ENCODE results near the gene SYNPO2.

Gene SYNPO2

DNA sequence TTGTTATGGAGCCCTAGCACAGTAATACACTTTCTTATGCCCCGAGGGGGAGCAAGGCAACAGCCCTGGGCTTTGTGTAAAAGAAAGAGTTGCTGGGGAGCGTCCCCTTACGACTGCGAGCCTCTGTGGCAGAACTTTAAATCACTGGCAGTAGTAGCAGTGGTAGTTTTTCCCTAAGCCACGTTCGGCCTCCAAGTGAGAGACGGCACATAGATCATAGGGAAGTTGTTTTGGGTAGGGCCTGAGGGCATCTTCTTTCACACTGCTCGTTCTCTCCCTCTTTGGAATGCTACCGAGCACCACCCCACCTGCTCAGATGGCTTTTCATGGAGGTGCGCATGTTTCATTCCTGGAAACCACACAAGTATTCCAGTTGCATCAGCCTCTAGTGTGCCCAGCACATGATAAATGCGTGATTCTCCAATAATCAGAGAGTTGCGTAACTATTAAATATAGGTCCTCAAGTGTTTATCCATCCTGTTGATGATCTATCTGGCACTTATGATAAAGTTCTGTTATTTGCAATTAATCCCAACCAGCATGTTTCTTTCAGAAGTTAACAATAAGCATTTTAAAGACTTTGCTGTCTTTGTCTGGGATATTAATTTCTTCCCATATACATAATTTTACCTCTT is 7.0 kb upstream of the SYNPO2 start:
- no peak for DNase-seq (ENCODE audit: low read depth in 1 of 2, low spot score in 1 of 2)

GRCh38 chr4:118883861-118884260 is 4.8 kb upstream of the SYNPO2 start:
- no peak for DNase-seq (ENCODE audit: low read depth in 1 of 2, low spot score in 1 of 2)

DNA sequence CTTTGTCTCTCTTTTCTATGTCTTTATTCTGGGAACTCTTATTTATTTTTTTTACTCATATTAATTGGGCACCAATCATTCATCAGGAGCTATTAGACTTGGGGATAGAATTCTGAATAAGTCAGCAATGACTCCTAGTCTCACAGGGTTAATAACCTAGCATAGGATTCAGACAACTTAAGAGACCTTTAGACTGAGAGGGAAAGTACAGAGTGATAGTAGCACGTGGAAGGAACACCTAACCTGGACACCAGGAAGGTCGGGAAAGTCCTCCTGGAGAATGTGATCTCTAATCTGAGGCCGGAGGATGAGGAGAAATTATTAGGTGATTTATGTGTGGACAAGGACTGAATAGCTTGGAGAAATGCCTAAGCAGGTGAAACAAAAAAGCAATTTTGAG is 3.9 kb upstream of the SYNPO2 start:
- DNase-seq (ENCODE audit: low read depth in 1 of 2, low spot score in 1 of 2) = no peak

- DNase-seq (ENCODE audit: low read depth in 1 of 2, low spot score in 1 of 2) = no peak
Measured at GRCh38 chr4:118889312-118889691, 648 bp downstream of the SYNPO2 start.

GRCh38 chr4:118894034-118894433 is 5.4 kb downstream of the SYNPO2 start:
- DNase-seq (ENCODE audit: low read depth in 1 of 2, low spot score in 1 of 2) = no peak

DNA sequence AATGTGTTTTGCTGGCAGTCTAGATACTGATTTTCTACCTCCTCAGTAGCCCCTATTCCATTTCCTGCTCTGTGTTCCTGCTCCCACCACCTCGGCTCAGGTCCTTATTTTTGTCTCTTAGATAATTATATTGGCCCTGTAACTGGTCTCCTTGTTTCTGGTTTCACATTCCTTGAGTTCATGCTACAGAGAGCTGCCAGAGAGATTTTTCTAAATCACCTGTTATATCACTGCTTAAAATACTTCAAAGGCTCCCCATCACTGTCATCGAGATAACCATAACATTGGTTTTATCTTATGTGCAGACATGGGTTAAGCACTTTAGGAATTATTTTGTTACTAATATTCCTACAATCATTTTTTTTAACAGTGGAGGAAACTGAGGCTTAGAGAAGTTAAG is 9.6 kb downstream of the SYNPO2 start:
- DNase-seq (ENCODE audit: low read depth in 1 of 2, low spot score in 1 of 2) = no peak

- no peak for DNase-seq (ENCODE audit: low read depth in 1 of 2, low spot score in 1 of 2)
Measured at GRCh38 chr4:118898684-118899138, 10.1 kb downstream of the SYNPO2 start.

DNA sequence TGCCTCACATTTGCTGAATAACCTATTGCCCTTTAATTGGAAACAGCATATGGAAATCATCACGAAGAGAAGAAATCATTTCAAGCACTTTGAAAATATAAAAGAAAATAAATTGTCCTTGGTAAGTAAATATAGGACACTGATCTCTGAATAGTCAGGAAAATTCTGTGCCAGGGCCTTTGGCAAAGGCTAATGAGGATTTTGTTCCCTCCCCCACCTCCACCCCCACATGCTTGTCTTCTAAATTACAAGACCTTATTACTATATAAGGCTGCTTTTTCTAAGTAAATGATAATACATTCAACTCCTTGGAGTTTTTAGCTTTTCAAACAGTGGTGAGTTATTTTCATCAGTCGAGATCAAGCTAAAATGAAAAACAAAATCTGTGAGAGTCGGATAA is 15.8 kb downstream of the SYNPO2 start:
- DNase-seq (ENCODE audit: low read depth in 1 of 2, low spot score in 1 of 2) = no peak

GRCh38 chr4:118904935-118905334 is 16.3 kb downstream of the SYNPO2 start:
- DNase-seq (ENCODE audit: low read depth in 1 of 2, low spot score in 1 of 2) = no peak

- no peak for DNase-seq (ENCODE audit: low read depth in 1 of 2, low spot score in 1 of 2)
Measured at GRCh38 chr4:118905566-118905965, 16.9 kb downstream of the SYNPO2 start.

DNA sequence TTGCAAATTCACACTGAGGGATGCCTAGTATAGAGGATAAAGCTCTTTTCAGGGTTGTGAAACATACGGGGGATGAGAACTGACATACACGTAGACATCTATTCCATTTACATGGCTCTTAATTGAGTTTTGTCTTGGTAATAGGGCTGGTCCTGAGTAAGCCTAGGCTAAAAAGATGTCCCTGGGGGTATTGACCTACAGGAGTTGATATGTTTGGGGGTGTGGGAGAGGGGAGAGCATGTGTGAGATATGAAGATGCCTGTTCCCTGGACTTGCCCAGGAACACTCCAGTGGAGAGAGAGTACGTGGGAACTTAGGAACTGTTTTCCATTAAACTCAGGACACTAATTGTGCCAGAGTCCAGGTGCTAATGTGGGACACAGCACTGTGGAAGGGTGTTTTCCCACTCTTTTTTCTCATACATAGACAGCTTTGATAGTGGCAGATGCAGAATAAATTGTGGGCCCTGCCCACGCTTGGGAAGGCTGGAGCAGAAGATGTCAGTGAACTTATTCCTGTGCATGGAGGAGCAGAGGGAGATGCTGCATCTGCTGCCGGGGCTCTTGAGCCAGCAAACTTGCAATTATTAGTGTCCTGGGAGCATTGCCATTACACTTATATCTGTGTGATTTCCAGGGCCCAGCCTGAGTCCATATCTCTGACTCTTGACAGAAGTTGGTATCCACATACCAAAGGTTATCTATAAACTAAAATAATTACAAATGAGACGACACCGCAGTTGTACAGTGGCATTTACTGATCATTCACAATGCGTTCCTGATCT is 20.7 kb downstream of the SYNPO2 start:
- DNase-seq (ENCODE audit: low read depth in 1 of 2, low spot score in 1 of 2) = no peak

GRCh38 chr4:118910221-118910620 is 21.6 kb downstream of the SYNPO2 start:
- DNase-seq (ENCODE audit: low read depth in 1 of 2, low spot score in 1 of 2) = no peak

- DNase-seq (ENCODE audit: low read depth in 1 of 2, low spot score in 1 of 2) = no peak
Measured at GRCh38 chr4:118911238-118911703, 22.6 kb downstream of the SYNPO2 start.

DNA sequence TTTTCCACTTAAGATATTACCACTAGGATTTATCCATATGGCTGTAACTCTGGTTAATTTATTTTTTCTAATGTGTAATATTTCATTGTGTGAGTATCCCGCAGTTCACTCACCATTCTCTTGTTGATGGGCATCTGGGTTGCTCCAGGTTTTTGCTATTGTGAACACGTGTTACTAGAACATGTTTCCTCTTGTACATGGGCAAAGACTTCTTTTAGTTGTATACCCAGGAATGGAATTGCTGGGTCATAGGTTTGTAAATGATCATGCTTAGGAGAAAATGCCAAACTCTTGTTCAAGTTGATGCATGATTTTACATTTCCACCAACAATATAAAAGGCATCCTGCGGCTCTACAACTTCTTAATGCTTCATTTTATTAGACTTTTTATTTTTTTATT is 26.8 kb downstream of the SYNPO2 start:
- DNase-seq (ENCODE audit: low read depth in 1 of 2, low spot score in 1 of 2) = no peak

GRCh38 chr4:118916691-118917289 is 28.1 kb downstream of the SYNPO2 start:
- DNase-seq (ENCODE audit: low read depth in 1 of 2, low spot score in 1 of 2) = no peak

DNA sequence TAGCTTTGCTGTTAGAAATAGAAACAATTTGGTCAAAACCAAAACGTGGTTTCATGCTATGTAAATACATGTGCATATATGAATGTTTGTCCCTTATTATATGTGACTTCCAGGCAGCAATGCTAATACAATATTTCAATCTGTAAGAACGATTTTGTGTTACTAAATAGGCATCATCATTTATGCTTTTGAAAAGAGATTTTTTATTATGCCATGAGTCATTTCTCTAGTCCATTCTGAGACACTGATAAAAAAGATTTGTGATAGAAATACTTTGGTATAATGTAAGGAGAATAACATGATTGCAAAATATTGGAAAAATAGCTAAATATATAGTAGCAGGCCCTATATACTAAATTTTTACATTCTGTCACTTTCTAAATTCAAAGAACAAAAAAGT is 28.9 kb downstream of the SYNPO2 start:
- no peak for DNase-seq (ENCODE audit: low read depth in 1 of 2, low spot score in 1 of 2)

DNA sequence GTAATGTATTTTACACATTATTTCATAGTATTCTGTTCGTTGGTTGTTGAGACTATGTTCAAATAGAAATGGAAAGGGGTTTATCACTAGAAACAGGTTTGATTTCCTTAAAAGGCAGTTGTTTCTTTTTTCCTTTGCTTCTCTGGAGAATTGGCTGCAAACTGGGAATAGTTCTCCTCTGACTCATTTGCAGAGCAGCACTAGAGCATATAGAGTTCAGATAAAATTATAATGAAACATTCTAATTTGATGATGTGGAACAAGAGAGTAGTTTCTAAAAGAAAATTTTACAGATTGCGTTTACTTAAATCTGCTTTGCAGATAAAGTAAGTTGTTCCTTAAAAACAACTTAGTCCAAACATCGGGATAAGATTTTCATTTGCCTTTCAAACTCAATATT is 29.7 kb downstream of the SYNPO2 start:
- no peak for DNase-seq (ENCODE audit: low read depth in 1 of 2, low spot score in 1 of 2)

GRCh38 chr4:118920247-118920646 is 31.6 kb downstream of the SYNPO2 start:
- no peak for DNase-seq (ENCODE audit: low read depth in 1 of 2, low spot score in 1 of 2)

DNA sequence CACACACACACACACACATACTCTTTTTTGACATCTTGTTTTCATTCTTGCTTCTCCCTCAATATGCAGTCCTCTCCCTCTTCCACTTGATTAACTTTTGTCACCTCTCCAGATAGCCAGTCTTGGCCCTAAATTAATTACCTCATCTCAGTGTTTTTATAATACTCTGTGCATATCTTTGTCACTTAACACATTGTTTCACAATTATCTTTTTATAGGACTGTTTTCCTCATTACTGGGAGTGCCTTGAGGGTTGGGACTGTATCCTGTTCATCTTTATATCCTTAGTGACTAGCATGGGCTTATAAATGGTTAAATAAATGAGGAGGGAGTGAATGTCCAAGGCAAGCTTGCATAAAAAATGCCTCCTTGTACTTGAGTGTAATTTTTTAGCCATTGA is 33.1 kb downstream of the SYNPO2 start:
- no peak for DNase-seq (ENCODE audit: low read depth in 1 of 2, low spot score in 1 of 2)

DNA sequence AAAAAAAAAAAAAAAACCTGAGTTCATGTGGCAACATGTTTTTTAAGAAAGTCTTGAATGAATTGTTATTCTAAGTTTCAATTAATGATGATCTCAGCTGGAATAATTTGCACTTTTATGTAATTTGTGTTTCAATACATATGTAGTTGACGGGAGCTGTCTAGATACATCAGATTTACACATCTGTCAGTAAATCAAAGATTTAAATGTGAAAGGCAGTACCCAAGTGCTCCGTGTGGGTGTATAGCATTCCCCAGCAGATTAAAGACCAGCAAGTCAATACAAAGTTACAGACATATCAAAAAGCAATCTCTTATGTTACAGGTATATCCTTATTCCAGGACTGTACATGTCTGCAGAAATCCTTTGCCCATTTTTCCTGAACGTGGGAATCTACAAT is 35.2 kb downstream of the SYNPO2 start:
- DNase-seq (ENCODE audit: low read depth in 1 of 2, low spot score in 1 of 2) = no peak

- no peak for DNase-seq (ENCODE audit: low read depth in 1 of 2, low spot score in 1 of 2)
Measured at GRCh38 chr4:118927974-118928373, 39.3 kb downstream of the SYNPO2 start.

DNA sequence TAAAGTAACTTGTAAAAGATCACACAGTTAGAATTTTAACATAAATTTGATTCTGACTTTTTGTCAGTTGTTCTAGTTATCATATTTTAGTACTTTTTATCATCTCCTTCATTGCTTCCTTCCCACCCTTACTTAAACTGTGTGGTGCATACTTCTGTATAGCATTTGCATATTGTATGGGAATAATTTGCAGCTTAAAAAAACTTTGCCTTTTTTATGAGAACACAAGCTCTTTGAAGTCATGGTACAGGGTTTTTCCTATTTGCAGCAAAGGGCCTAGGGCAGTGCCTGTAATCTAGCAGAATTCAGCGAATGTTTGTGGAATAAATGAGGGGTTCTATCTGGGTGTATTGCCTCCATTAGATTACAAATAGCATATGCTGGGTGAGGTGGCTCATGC is 41.6 kb downstream of the SYNPO2 start:
- DNase-seq (ENCODE audit: low read depth in 1 of 2, low spot score in 1 of 2) = no peak
